Kidney epithelial cell (primary cell): ENCODE measurements around the gene IP6K3. TPM values are rescaled to one million over a fixed set of nuclear protein-coding genes. Genes with fewer than 3 reads are reported as not detected.

Source experiments
- DNase-seq: peaks from one replicate; pipeline ENCODE4 v3.0.0-alpha.2; 2010; ENCODE audit warnings: low read depth
- H3K27me3 ChIP-seq: 2 replicates; pipeline ENCODE4 v1.6.0; 2011; ENCODE audit warnings: low read length; ENCODE audit not compliant: control insufficient read depth, insufficient read depth
- H3K36me3 ChIP-seq: 2 replicates; pipeline ENCODE4 v1.5.1; 2011; ENCODE audit warnings: low read length; ENCODE audit not compliant: control insufficient read depth, insufficient read depth
- H3K4me3 ChIP-seq: 2 replicates; pipeline ENCODE4 v1.5.1; 2011; ENCODE audit warnings: low read depth, mild to moderate bottlenecking, control low read depth, low read length
- CTCF ChIP-seq: IDR thresholded peaks from 2 replicates; pipeline ENCODE4 v1.5.1; 2011; ENCODE audit warnings: mild to moderate bottlenecking, moderate library complexity, low read length, control low read depth, inconsistent platforms; ENCODE audit not compliant: insufficient read depth, poor library complexity, severe bottlenecking
- total RNA-seq: library from RNA; depleted of rRNA; stranded (reverse); fragments of >200 nt; gene quantifications from 2 replicates; pipeline ENCODE4 v1.2.3, GENCODE V29; 2015

Gene IP6K3
- total RNA-seq, 1 donor from 2014 or later = 0.29 TPM

- H3K27me3 ChIP-seq = peaks cover 2% of the 10 kb centered on the region
- H3K36me3 ChIP-seq = no peaks in the 10 kb centered on the region
- DNase-seq = no peak
- H3K4me3 ChIP-seq = no peak overlapping the region
- TF ChIP-seq CTCF = no peak
Measured at GRCh38 chr6:33716379-33716778, 30.3 kb downstream of the IP6K3 start.

GRCh38 chr6:33714385-33715040, 32.2 kb downstream of the IP6K3 start:
- no peak for DNase-seq
- no peak for TF ChIP-seq CTCF
- H3K27me3 ChIP-seq = no peaks in the 10 kb centered on the region

GRCh38 chr6:33713786-33714185, 32.9 kb downstream of the IP6K3 start:
- no peak for TF ChIP-seq CTCF
- Histone ChIP-seq H3K27me3 (no peaks in the 10 kb centered on the region), H3K36me3 (no peaks in the 10 kb centered on the region), H3K4me3 (no peak overlapping the region)
- no peak for DNase-seq

More at GRCh38 chr6:33714385-33715040, 32.2 kb downstream of the IP6K3 start:
- Histone ChIP-seq H3K36me3 (no peaks in the 10 kb centered on the region), H3K4me3 (no peak overlapping the region)

- DNase-seq = no peak
- Histone ChIP-seq H3K4me3 (no peak overlapping the region), H3K27me3 (no peaks in the 10 kb centered on the region), H3K36me3 (no peaks in the 10 kb centered on the region)
- no peak for TF ChIP-seq CTCF
Measured at GRCh38 chr6:33712914-33713313, 33.8 kb downstream of the IP6K3 start.

- Histone ChIP-seq H3K4me3 (peak within 1 kb of the TSS; percentile 90), H3K27me3 (no peaks in the 10 kb centered on the region), H3K36me3 (no peaks in the 10 kb centered on the region)
- peak; percentile 79 for DNase-seq
- TF ChIP-seq CTCF = peak; percentile 81
Measured at GRCh38 chr6:33711140-33712129, 35.3 kb downstream of the IP6K3 start, which contains the start of gene UQCC2. Gene UQCC2 (minus strand): TSS chr6:33711700. CDS start chr6:33711686, 14 bp downstream.
